Measurements from ENCODE around the gene FUT7. TPM values are rescaled to one million over a fixed set of nuclear protein-coding genes. Genes with fewer than 3 reads are reported as not detected.
A peak's percentile ranks its signal among the peaks of the same experiment; 100 is the strongest.

Gene FUT7
- total RNA-seq, 1 donor from 2014 or later, result 0.13 TPM

- Mint-ChIP-seq H3K9me3 (ENCODE audit: unreplicated experiment) (no peaks in the 10 kb centered on the region), H3K36me3 (ENCODE audit: unreplicated experiment) (no peaks in the 10 kb centered on the region), H3K4me1 (ENCODE audit: unreplicated experiment) (peaks cover 10% of the 10 kb centered on the region), H3K4me3 (ENCODE audit: unreplicated experiment) (peak within 1 kb of the TSS; percentile 80), H3K27me3 (ENCODE audit: unreplicated experiment) (no peaks in the 10 kb centered on the region), H3K27ac (ENCODE audit: unreplicated experiment) (peak within 1 kb of the TSS; percentile 65)
- peak; percentile 97 for DNase-seq (ENCODE audit: extremely low spot score, unreplicated experiment)
- no peak for TF ChIP-seq CTCF (IDR thresholded peaks at IDR 0.05)
Measured at GRCh38 chr9:136991993-136992818, 39.7 kb downstream of the FUT7 start, which contains the start of gene PAXX. Gene PAXX (plus strand): TSS chr9:136992422. CDS start chr9:136992444, 22 bp downstream.

GRCh38 chr9:136990242-136990911, 41.5 kb downstream of the FUT7 start:
- H3K4me3 Mint-ChIP-seq (ENCODE audit: unreplicated experiment), result peak overlapping the region; percentile 68
- peaks cover 5% of the 10 kb centered on the region for H3K4me1 Mint-ChIP-seq (ENCODE audit: unreplicated experiment)
- H3K36me3 Mint-ChIP-seq (ENCODE audit: unreplicated experiment), result no peaks in the 10 kb centered on the region
- no peak for TF ChIP-seq CTCF (IDR thresholded peaks at IDR 0.05)
- H3K9me3 Mint-ChIP-seq (ENCODE audit: unreplicated experiment), result no peaks in the 10 kb centered on the region
- DNase-seq (ENCODE audit: extremely low spot score, unreplicated experiment), result no peak
- H3K27ac Mint-ChIP-seq (ENCODE audit: unreplicated experiment), result no peak overlapping the region
- no peaks in the 10 kb centered on the region for H3K27me3 Mint-ChIP-seq (ENCODE audit: unreplicated experiment)

- TF ChIP-seq CTCF (IDR thresholded peaks at IDR 0.05), result no peak
- no peaks in the 10 kb centered on the region for H3K9me3 Mint-ChIP-seq (ENCODE audit: unreplicated experiment)
- H3K4me3 Mint-ChIP-seq (ENCODE audit: unreplicated experiment), result no peak overlapping the region
- H3K36me3 Mint-ChIP-seq (ENCODE audit: unreplicated experiment), result no peaks in the 10 kb centered on the region
- DNase-seq (ENCODE audit: extremely low spot score, unreplicated experiment), result no peak
- peaks cover 5% of the 10 kb centered on the region for H3K4me1 Mint-ChIP-seq (ENCODE audit: unreplicated experiment)
- H3K27ac Mint-ChIP-seq (ENCODE audit: unreplicated experiment), result no peak overlapping the region
- no peaks in the 10 kb centered on the region for H3K27me3 Mint-ChIP-seq (ENCODE audit: unreplicated experiment)
Measured at GRCh38 chr9:136988872-136989271, 43.0 kb downstream of the FUT7 start.

- Mint-ChIP-seq H3K27me3 (ENCODE audit: unreplicated experiment) (no peaks in the 10 kb centered on the region), H3K4me1 (ENCODE audit: unreplicated experiment) (no peaks in the 10 kb centered on the region), H3K27ac (ENCODE audit: unreplicated experiment) (no peak overlapping the region), H3K36me3 (ENCODE audit: unreplicated experiment) (no peaks in the 10 kb centered on the region), H3K9me3 (ENCODE audit: unreplicated experiment) (no peaks in the 10 kb centered on the region), H3K4me3 (ENCODE audit: unreplicated experiment) (no peak overlapping the region)
- DNase-seq (ENCODE audit: extremely low spot score, unreplicated experiment), result no peak
- no peak for TF ChIP-seq CTCF (IDR thresholded peaks at IDR 0.05)
Measured at GRCh38 chr9:136985853-136986252, 46.0 kb downstream of the FUT7 start.

- H3K4me1 Mint-ChIP-seq (ENCODE audit: unreplicated experiment), result no peaks in the 10 kb centered on the region
- TF ChIP-seq CTCF (IDR thresholded peaks at IDR 0.05), result no peak
- H3K9me3 Mint-ChIP-seq (ENCODE audit: unreplicated experiment), result no peaks in the 10 kb centered on the region
- no peak overlapping the region for H3K27ac Mint-ChIP-seq (ENCODE audit: unreplicated experiment)
- no peak overlapping the region for H3K4me3 Mint-ChIP-seq (ENCODE audit: unreplicated experiment)
- no peaks in the 10 kb centered on the region for H3K27me3 Mint-ChIP-seq (ENCODE audit: unreplicated experiment)
- DNase-seq (ENCODE audit: extremely low spot score, unreplicated experiment), result no peak
- H3K36me3 Mint-ChIP-seq (ENCODE audit: unreplicated experiment), result no peaks in the 10 kb centered on the region
Measured at GRCh38 chr9:136985027-136985602, 46.8 kb downstream of the FUT7 start.
